ENCODE results near the gene NCAPH2.

NCAPH2 gene

GRCh38 chr22:50548040-50548920 is 40.3 kb downstream of the NCAPH2 start:
- Histone ChIP-seq H3K9me3 (ENCODE audit: low read depth, low read length) (no peaks in the 10 kb centered on the region), H3K27ac (no peak overlapping the region), H3K4me3 (no peak overlapping the region), H3K9ac (ENCODE audit: insufficient read length) (no peak overlapping the region), H3K36me3 (ENCODE audit: insufficient read depth, low read length) (no peaks in the 10 kb centered on the region)
- TF ChIP-seq POLR2AphosphoS5 (IDR thresholded peaks at IDR 0.05; ENCODE audit: borderline replicate concordance, low read depth, low read length), result no peak
- DNase-seq (ENCODE audit: low read depth, low spot score), result no peak

- Histone ChIP-seq H3K9ac (ENCODE audit: insufficient read length) (no peak overlapping the region), H3K36me3 (ENCODE audit: insufficient read depth, low read length) (no peaks in the 10 kb centered on the region), H3K27ac (no peak overlapping the region), H3K4me3 (no peak overlapping the region), H3K9me3 (ENCODE audit: low read depth, low read length) (no peaks in the 10 kb centered on the region)
- DNase-seq (ENCODE audit: low read depth, low spot score), result no peak
- TF ChIP-seq POLR2AphosphoS5 (IDR thresholded peaks at IDR 0.05; ENCODE audit: borderline replicate concordance, low read depth, low read length), result no peak
These were observed 41.1 kb downstream of the NCAPH2 start for GRCh38 chr22:50548921-50549790.

GRCh38 chr22:50550395-50550794 is 42.4 kb downstream of the NCAPH2 start:
- H3K27ac ChIP-seq, result no peak overlapping the region

GRCh38 chr22:50551160-50551752 is 43.2 kb downstream of the NCAPH2 start:
- no peaks in the 10 kb centered on the region for H3K9me3 ChIP-seq (ENCODE audit: low read depth, low read length)
- no peak overlapping the region for H3K9ac ChIP-seq (ENCODE audit: insufficient read length)
- TF ChIP-seq POLR2AphosphoS5 (IDR thresholded peaks at IDR 0.05; ENCODE audit: borderline replicate concordance, low read depth, low read length), result no peak
- H3K27ac ChIP-seq, result no peak overlapping the region
- H3K4me3 ChIP-seq, result no peak overlapping the region
- no peaks in the 10 kb centered on the region for H3K36me3 ChIP-seq (ENCODE audit: insufficient read depth, low read length)
- no peak for DNase-seq (ENCODE audit: low read depth, low spot score)

More at GRCh38 chr22:50550395-50550794, 42.4 kb downstream of the NCAPH2 start:
- no peaks in the 10 kb centered on the region for H3K36me3 ChIP-seq (ENCODE audit: insufficient read depth, low read length)
- DNase-seq (ENCODE audit: low read depth, low spot score), result no peak
- H3K9ac ChIP-seq (ENCODE audit: insufficient read length), result no peak overlapping the region
- TF ChIP-seq EZH2 (IDR thresholded peaks at IDR 0.05) (no peak), FOXP2 (optimal IDR thresholded peaks at IDR 0.05; ENCODE audit: control extremely low read depth, extremely low read length, insufficient read depth) (no peak), POLR2AphosphoS5 (IDR thresholded peaks at IDR 0.05; ENCODE audit: borderline replicate concordance, low read depth, low read length) (no peak)
- H3K4me3 ChIP-seq, result no peak overlapping the region
- H3K9me3 ChIP-seq (ENCODE audit: low read depth, low read length), result no peaks in the 10 kb centered on the region

- TF ChIP-seq POLR2AphosphoS5 (IDR thresholded peaks at IDR 0.05; ENCODE audit: borderline replicate concordance, low read depth, low read length) (no peak), FOXP2 (optimal IDR thresholded peaks at IDR 0.05; ENCODE audit: control extremely low read depth, extremely low read length, insufficient read depth) (no peak)
- no peak for DNase-seq (ENCODE audit: low read depth, low spot score)
- Histone ChIP-seq H3K36me3 (ENCODE audit: insufficient read depth, low read length) (no peaks in the 10 kb centered on the region), H3K27ac (no peak overlapping the region), H3K4me3 (no peak overlapping the region), H3K9ac (ENCODE audit: insufficient read length) (no peak overlapping the region), H3K9me3 (ENCODE audit: low read depth, low read length) (no peaks in the 10 kb centered on the region)
These were observed 45.3 kb downstream of the NCAPH2 start for GRCh38 chr22:50553310-50553709.

- Histone ChIP-seq H3K9ac (ENCODE audit: insufficient read length) (no peak overlapping the region), H3K27ac (no peak overlapping the region), H3K9me3 (ENCODE audit: low read depth, low read length) (no peaks in the 10 kb centered on the region), H3K4me3 (no peak overlapping the region), H3K36me3 (ENCODE audit: insufficient read depth, low read length) (no peaks in the 10 kb centered on the region)
- TF ChIP-seq EZH2 (IDR thresholded peaks at IDR 0.05) (no peak), POLR2AphosphoS5 (IDR thresholded peaks at IDR 0.05; ENCODE audit: borderline replicate concordance, low read depth, low read length) (no peak), FOXP2 (optimal IDR thresholded peaks at IDR 0.05; ENCODE audit: control extremely low read depth, extremely low read length, insufficient read depth) (no peak)
- no peak for DNase-seq (ENCODE audit: low read depth, low spot score)
These were observed 48.7 kb downstream of the NCAPH2 start for GRCh38 chr22:50556703-50557102.

- Histone ChIP-seq H3K36me3 (ENCODE audit: insufficient read depth, low read length) (no peaks in the 10 kb centered on the region), H3K9me3 (ENCODE audit: low read depth, low read length) (no peaks in the 10 kb centered on the region), H3K9ac (ENCODE audit: insufficient read length) (no peak overlapping the region), H3K4me3 (no peak overlapping the region), H3K27ac (no peak overlapping the region)
- TF ChIP-seq EZH2 (IDR thresholded peaks at IDR 0.05), result no peak
- TF ChIP-seq FOXP2 (optimal IDR thresholded peaks at IDR 0.05; ENCODE audit: control extremely low read depth, extremely low read length, insufficient read depth), result no peak
- no peak for TF ChIP-seq POLR2AphosphoS5 (IDR thresholded peaks at IDR 0.05; ENCODE audit: borderline replicate concordance, low read depth, low read length)
- no peak for DNase-seq (ENCODE audit: low read depth, low spot score)
These were observed 52.0 kb downstream of the NCAPH2 start for GRCh38 chr22:50560034-50560433.

Measured in SK-N-MC (cell line).